ENCODE measurements around the gene HNRNPD. TPM values are rescaled to one million over a fixed set of nuclear protein-coding genes. Genes with fewer than 3 reads are reported as not detected.

Gene HNRNPD
- total and polyA plus RNA-seq, 2 of the 8 experiments (the other 6 are each of a cell fraction or from before 2014, with no cell fraction given) = 118 to 646 TPM

DNA sequence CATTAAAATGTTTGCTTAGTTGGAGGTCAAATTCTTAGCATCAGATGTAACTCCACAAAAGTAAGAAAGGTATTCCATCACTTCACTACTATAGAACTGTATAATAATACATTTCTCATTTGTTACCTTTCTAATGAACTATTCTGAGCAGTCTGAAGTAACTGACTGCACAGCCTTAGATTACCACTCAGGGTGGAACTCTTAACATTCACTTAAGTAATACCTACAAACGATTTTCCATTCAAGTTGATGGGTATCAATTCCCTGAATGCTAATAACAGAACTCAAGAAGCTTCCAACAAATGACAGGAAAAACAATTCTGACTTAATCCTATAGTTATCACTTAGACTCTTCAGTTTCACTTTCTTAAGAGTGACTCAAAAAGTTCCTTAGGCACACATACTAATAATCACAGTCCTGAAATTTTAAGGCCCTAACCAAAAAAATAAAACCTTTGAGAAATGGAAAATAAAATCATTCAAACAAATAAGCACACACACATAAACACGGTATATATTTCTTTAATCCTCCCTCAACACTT lies 20.9 kb downstream of the HNRNPD start (continued):
- TF ChIP-seq, protein P1, sequence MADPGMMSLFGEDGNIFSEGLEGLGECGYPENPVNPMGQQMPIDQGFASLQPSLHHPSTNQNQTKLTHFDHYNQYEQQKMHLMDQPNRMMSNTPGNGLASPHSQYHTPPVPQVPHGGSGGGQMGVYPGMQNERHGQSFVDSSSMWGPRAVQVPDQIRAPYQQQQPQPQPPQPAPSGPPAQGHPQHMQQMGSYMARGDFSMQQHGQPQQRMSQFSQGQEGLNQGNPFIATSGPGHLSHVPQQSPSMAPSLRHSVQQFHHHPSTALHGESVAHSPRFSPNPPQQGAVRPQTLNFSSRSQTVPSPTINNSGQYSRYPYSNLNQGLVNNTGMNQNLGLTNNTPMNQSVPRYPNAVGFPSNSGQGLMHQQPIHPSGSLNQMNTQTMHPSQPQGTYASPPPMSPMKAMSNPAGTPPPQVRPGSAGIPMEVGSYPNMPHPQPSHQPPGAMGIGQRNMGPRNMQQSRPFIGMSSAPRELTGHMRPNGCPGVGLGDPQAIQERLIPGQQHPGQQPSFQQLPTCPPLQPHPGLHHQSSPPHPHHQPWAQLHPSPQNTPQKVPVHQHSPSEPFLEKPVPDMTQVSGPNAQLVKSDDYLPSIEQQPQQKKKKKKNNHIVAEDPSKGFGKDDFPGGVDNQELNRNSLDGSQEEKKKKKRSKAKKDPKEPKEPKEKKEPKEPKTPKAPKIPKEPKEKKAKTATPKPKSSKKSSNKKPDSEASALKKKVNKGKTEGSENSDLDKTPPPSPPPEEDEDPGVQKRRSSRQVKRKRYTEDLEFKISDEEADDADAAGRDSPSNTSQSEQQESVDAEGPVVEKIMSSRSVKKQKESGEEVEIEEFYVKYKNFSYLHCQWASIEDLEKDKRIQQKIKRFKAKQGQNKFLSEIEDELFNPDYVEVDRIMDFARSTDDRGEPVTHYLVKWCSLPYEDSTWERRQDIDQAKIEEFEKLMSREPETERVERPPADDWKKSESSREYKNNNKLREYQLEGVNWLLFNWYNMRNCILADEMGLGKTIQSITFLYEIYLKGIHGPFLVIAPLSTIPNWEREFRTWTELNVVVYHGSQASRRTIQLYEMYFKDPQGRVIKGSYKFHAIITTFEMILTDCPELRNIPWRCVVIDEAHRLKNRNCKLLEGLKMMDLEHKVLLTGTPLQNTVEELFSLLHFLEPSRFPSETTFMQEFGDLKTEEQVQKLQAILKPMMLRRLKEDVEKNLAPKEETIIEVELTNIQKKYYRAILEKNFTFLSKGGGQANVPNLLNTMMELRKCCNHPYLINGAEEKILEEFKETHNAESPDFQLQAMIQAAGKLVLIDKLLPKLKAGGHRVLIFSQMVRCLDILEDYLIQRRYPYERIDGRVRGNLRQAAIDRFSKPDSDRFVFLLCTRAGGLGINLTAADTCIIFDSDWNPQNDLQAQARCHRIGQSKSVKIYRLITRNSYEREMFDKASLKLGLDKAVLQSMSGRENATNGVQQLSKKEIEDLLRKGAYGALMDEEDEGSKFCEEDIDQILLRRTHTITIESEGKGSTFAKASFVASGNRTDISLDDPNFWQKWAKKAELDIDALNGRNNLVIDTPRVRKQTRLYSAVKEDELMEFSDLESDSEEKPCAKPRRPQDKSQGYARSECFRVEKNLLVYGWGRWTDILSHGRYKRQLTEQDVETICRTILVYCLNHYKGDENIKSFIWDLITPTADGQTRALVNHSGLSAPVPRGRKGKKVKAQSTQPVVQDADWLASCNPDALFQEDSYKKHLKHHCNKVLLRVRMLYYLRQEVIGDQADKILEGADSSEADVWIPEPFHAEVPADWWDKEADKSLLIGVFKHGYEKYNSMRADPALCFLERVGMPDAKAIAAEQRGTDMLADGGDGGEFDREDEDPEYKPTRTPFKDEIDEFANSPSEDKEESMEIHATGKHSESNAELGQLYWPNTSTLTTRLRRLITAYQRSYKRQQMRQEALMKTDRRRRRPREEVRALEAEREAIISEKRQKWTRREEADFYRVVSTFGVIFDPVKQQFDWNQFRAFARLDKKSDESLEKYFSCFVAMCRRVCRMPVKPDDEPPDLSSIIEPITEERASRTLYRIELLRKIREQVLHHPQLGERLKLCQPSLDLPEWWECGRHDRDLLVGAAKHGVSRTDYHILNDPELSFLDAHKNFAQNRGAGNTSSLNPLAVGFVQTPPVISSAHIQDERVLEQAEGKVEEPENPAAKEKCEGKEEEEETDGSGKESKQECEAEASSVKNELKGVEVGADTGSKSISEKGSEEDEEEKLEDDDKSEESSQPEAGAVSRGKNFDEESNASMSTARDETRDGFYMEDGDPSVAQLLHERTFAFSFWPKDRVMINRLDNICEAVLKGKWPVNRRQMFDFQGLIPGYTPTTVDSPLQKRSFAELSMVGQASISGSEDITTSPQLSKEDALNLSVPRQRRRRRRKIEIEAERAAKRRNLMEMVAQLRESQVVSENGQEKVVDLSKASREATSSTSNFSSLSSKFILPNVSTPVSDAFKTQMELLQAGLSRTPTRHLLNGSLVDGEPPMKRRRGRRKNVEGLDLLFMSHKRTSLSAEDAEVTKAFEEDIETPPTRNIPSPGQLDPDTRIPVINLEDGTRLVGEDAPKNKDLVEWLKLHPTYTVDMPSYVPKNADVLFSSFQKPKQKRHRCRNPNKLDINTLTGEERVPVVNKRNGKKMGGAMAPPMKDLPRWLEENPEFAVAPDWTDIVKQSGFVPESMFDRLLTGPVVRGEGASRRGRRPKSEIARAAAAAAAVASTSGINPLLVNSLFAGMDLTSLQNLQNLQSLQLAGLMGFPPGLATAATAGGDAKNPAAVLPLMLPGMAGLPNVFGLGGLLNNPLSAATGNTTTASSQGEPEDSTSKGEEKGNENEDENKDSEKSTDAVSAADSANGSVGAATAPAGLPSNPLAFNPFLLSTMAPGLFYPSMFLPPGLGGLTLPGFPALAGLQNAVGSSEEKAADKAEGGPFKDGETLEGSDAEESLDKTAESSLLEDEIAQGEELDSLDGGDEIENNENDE (IDR thresholded peaks at IDR 0.05; ENCODE audit: insufficient replicate concordance, low read length) = no peak
- TF ChIP-seq CHD2 (IDR thresholded peaks at IDR 0.05; ENCODE audit: low read length) = no peak
- no peak for TF ChIP-seq BRCA1 (IDR thresholded peaks at IDR 0.05; ENCODE audit: low read depth, low read length)
- TF ChIP-seq JUN (IDR thresholded peaks at IDR 0.05; ENCODE audit: low read depth, low read length) = no peak
- TF ChIP-seq SP4 (IDR thresholded peaks at IDR 0.05; ENCODE audit: low read length) = no peak
- no peak for TF ChIP-seq CREB1 (IDR thresholded peaks at IDR 0.05)
- no peak for TF ChIP-seq KDM5A (IDR thresholded peaks at IDR 0.05; ENCODE audit: low read length)
- TF ChIP-seq, protein P2, sequence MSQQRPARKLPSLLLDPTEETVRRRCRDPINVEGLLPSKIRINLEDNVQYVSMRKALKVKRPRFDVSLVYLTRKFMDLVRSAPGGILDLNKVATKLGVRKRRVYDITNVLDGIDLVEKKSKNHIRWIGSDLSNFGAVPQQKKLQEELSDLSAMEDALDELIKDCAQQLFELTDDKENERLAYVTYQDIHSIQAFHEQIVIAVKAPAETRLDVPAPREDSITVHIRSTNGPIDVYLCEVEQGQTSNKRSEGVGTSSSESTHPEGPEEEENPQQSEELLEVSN (IDR thresholded peaks at IDR 0.05) = no peak
- TF ChIP-seq JUND (IDR thresholded peaks at IDR 0.05; ENCODE audit: low read length) = no peak
- TF ChIP-seq ZNF274 (IDR thresholded peaks at IDR 0.05; ENCODE audit: borderline replicate concordance, extremely low read depth, low read length) = no peak
- TF ChIP-seq RBBP5 (IDR thresholded peaks at IDR 0.05; ENCODE audit: borderline replicate concordance, low read depth, low read length) = no peak

Measured in H1 (cell line).